Choroid plexus epithelial cell (primary cell): Measurements from ENCODE around the gene C16orf95.

Experiments
- DNase-seq: peaks from one replicate; pipeline ENCODE4 v3.0.0-alpha.2; 2010; ENCODE audit warnings: low read depth
- H3K4me3 ChIP-seq: 2 replicates; pipeline ENCODE4 v1.5.1; 2011; ENCODE audit warnings: low read depth, mild to moderate bottlenecking, control low read depth, low read length, moderate library complexity
- TF ChIP-seq, protein P1 (sequence below): conservative IDR thresholded peaks from 2 replicates; pipeline ENCODE4 v1.5.1; 2011; ENCODE audit warnings: low read depth, mild to moderate bottlenecking, control low read depth, inconsistent platforms, low read length, moderate library complexity

The C16orf95 gene

DNA sequence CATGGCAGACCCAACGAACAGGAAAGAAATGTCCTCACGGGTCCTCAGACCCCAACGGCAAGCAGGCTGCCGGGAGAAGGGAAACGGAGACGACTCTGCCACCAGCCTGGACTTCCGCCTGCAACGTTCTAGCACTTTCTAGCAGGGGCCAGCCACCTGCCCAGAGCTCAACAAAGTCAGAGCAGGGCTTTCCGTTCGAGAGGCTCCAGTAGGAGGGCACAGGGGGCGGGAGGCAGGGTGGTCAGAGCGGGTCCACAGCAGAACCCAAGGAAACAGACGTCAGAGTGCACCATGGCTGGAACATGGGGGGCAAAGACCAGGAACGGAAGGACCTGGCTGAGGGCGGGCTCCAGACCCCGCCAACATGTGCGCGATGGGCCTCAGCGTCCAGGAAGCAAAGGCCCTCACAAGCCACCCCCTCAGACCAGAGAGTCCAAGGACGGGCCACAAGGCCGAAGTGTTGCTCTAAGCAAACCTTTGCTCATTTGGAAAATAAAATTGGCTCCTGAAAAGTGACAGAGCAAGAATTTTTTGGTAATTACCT lies 29.4 kb upstream of the C16orf95 start:
- TF ChIP-seq, protein P1, sequence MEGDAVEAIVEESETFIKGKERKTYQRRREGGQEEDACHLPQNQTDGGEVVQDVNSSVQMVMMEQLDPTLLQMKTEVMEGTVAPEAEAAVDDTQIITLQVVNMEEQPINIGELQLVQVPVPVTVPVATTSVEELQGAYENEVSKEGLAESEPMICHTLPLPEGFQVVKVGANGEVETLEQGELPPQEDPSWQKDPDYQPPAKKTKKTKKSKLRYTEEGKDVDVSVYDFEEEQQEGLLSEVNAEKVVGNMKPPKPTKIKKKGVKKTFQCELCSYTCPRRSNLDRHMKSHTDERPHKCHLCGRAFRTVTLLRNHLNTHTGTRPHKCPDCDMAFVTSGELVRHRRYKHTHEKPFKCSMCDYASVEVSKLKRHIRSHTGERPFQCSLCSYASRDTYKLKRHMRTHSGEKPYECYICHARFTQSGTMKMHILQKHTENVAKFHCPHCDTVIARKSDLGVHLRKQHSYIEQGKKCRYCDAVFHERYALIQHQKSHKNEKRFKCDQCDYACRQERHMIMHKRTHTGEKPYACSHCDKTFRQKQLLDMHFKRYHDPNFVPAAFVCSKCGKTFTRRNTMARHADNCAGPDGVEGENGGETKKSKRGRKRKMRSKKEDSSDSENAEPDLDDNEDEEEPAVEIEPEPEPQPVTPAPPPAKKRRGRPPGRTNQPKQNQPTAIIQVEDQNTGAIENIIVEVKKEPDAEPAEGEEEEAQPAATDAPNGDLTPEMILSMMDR, result no peak
- DNase-seq, result no peak
- no peak overlapping the region for H3K4me3 ChIP-seq

DNA sequence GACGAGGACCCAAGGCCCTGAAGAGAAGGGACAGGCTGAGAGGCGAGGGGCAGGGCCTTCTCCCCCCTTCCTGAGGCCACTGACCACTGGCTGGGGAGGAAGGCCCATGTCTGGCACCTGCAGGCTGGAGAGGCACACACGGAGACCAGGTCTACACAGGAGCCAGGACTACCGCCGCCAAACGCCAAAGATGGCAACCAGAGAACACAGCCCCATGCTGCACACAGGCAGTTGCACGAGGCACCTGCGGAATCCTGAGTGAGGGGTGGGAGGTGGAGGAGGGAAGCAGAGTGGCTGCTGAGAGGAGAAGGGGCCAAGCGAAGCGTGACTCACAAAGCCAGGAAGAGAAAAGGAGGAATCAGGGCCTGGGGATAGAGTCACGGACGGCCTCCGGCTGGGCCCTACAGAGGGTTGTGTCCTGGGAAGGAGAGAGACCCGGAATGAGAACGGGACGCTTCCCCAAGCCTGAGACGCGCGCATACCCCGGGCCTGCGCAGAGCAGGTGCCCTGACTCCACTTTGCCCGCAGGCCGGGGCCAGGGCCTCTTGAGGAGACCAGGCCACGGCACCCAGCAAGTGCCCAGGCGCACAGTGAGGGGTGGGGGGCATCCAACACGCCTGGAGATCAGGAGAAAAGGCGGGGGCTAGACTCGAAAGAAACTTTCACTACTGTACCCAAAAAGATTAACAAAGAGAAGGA lies 28.7 kb upstream of the C16orf95 start:
- DNase-seq, result no peak
- H3K4me3 ChIP-seq, result no peak overlapping the region
- TF ChIP-seq, protein P1, result no peak

DNA sequence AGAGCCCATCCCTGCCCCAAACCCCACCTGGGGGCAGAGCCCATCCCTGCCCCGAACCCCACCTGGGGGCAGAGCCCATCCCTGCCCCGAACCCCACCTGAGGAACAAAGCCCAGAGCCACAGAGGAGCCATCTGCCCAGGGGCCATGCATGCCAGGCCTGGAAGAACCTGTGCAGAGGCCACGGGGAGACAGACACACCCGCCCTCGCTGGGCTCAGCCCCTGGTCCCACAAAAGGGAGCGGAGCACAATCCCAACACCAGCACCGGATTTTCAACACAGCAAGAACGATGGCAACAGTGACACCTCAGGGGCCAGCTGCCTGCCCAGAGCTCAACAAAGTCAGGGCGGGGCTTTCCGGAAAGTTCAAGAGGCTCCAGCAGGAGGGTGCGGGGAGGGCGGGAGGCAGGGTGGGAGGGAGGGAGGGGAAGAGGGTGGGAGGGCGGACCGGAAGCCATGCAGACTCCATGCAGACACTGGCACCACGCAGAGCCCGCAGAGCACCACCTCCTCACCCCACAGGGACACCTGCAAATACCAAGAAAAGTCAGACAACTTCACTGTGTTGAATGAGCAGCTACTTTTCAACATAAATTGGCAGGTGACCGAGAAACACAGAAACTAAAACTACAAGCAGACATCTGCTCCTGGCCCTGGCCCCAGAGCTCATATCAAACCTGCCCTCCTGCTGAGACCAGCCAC lies 27.9 kb upstream of the C16orf95 start:
- TF ChIP-seq, protein P1, result no peak
- no peak overlapping the region for H3K4me3 ChIP-seq
- DNase-seq, result peak; percentile 55

DNA sequence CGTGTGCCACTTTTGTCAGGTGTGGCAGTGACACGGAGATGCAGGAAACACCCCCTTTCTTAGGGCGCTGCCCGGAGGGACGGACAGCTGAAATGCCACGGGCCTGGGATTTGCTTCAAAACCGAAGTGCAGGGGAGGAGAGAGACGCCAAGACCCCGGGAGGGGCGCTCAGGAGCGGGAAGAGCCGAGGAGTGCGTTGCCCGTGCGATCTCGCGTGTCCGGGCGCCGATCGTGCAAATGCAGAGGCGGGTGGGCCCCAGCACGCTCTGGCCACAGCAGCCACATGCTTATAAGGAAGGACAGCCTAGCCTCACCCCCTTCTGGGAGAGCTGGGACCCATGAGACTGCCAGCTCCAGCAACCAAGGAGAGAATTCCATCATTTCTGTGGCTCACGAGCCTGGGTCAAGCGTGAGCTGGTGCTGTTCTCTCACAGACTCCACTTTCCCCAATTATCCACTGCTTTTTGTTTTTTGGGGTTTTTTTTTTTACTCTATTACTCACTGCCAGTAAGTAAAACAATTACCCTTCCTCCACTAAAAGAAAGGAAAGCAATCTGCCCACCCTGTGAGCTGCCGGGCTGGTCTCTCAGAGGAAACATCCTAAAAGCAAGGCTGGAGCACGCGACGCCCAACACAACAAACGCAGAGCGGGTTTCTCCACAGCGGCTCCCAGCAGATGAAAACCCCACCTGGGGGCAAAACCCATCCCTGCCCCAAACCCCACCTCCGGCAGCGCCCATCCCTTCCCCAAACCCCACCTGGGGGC lies 27.2 kb upstream of the C16orf95 start:
- DNase-seq, result no peak
- TF ChIP-seq, protein P1, result no peak
- H3K4me3 ChIP-seq, result no peak overlapping the region

DNA sequence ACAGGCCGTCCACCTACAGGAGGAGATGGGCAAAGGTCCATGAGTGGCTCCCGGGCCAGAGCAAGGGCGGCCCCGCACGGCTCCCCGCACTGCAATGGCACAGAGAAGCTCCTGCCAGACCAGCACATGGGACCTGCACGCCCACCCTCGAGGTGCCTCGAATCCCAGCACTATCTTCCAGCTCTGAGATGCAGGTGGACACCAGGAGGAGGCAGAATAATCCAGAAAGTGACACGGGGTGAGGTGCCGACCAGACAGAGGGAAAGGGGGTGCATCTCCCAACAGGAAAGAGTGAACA lies 26.5 kb upstream of the C16orf95 start:
- H3K4me3 ChIP-seq, result no peak overlapping the region
- TF ChIP-seq, protein P1, result no peak

DNA sequence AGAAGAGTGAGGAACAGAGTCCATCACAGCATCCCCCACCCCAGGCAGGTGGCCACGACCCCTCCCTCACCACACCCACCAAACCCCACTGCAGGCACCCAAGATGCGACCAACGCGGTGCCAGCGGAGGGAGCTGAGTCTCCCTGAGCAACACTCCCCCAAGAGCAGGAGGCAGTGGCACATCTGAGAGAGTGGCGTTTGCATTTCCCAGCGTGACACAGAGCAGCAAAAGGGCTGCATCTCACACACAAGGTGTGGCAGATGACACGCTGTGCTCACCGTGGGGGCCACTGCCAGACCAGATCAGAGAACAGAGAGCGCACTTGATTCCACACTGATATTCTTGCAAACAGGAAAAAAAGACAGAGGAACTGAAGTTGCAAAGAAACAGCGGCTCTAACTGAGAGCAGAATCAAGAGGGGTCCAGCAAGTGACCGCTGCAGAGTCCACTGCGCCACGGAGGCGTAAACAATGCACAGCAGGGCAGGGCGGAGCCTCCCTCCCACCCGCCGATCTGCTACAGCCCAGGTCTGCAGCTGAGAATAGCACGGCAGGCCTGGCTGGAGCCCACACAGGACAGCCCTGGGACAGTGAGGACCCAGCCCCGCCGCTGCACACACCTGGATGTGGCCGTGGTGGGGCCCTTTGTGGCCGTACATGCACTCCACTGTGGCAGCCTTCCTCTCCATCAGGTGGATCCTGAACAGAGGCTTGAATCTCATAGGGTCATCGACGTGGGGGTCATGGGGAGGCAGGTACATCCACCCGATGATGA lies 26.0 kb upstream of the C16orf95 start:
- H3K4me3 ChIP-seq, result no peak overlapping the region
- TF ChIP-seq, protein P1, result no peak
- no peak for DNase-seq

More for the DNA sequence above, 26.5 kb upstream of the C16orf95 start:
- no peak for DNase-seq
